Naive B cell (primary cell): ENCODE results near the gene ERAL1. TPM values are rescaled to one million over a fixed set of nuclear protein-coding genes. Genes with fewer than 3 reads are reported as not detected.
"Not testable (repeated sequence)": the region's sequence is repeated elsewhere in the genome, so short reads cannot be mapped to it uniquely, and the experiment has no call there.

Experiments
- ATAC-seq, 2 donors: fragments of 150-1000 bp; cut with Tn5 transposase; 2 replicates each; pipeline ENCODE4 v1.10.0; 2021; ENCODE audit warnings: low read depth in 2 of 2, mild to moderate bottlenecking in 2 of 2, moderate library complexity in 2 of 2
- DNase-seq: peaks from one replicate; pipeline ENCODE4 v3.0.0; 2022
- H3K27ac Mint-ChIP-seq, 6 donors: one replicate each; pipeline ENCODE4 v1.8.0; 2020 to 2022; ENCODE audit warnings: mild to moderate bottlenecking in 6 of 6, mixed read lengths in 6 of 6, moderate library complexity in 5 of 6, inconsistent platforms in 2 of 6
- H3K27me3 Mint-ChIP-seq, 3 donors: one replicate each; pipeline ENCODE4 v1.8.0; 2021 to 2022; ENCODE audit warnings: mixed read lengths in 3 of 3, mild to moderate bottlenecking in 1 of 3
- H3K36me3 Mint-ChIP-seq, 2 donors: one replicate each; pipeline ENCODE4 v1.8.0; 2020 to 2022; ENCODE audit warnings: mixed read lengths in 2 of 2, inconsistent platforms in 1 of 2, mild to moderate bottlenecking in 1 of 2
- H3K4me1 Mint-ChIP-seq, 3 donors: one replicate each; pipeline ENCODE4 v1.8.0; 2020 to 2022; ENCODE audit warnings: mixed read lengths in 3 of 3, inconsistent platforms in 1 of 3, mild to moderate bottlenecking in 1 of 3, moderate library complexity in 1 of 3
- H3K4me3 Mint-ChIP-seq, 8 donors: one replicate each; pipeline ENCODE4 v1.8.0; 2020 to 2022; ENCODE audit warnings: mild to moderate bottlenecking in 8 of 8, mixed read lengths in 8 of 8, moderate library complexity in 8 of 8, inconsistent platforms in 2 of 8
- H3K9me3 Mint-ChIP-seq, 7 donors: one replicate each; pipeline ENCODE4 v1.8.0; 2020 to 2022; ENCODE audit warnings: mixed read lengths in 7 of 7, mild to moderate bottlenecking in 5 of 7, inconsistent platforms in 2 of 7, moderate library complexity in 1 of 7
- polyA plus RNA-seq, 6 donors: library from polyadenylated mRNA; unstranded; fragments of 300-500 nt; fragmentation: Illumina TruSeq; gene quantifications; one replicate each; pipeline ENCODE4 v1.2.3, GENCODE V29; 2021; ENCODE audit warnings: low read depth in 6 of 6

ERAL1 gene
- polyA plus RNA-seq, 6 donors from 2014 or later, result 37.0 to 50.3 (median 46.2) TPM

DNA sequence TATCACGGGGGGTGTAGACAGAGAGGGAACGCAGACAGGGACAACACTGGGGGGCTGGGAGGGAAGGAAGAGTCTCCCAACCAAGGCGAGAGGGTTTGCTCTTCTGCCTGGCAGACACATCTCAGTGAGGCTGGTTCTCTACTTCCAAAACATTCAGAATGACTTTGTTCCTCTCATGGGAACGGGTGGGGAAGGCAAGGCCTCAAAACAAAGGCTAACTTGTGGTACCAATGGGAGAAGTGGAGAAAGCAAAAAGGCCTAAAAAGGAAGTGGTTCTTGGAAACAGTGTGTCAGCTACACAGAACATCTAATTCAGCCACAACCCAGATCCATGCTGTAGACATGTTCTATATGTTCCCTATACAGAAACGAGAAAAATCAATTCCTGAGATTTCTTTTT is 35.2 kb downstream of the ERAL1 start:
- Mint-ChIP-seq H3K27ac (peak overlapping the region in 5 of 6 donors; percentile 26 to 99 (median 75)), H3K9me3 (no peaks in the 10 kb centered on the region), H3K4me3 (peak overlapping the region in 2 of 8 donors; percentile 15 to 81), H3K27me3 (no peaks in the 10 kb centered on the region), H3K4me1 (peaks cover 60 to 82% (median 68%) of the 10 kb centered on the region in 3 donors), H3K36me3 (peaks cover 0 to 5% of the 10 kb centered on the region in 2 donors)
- ATAC-seq (no peak), DNase-seq (no peak)

DNA sequence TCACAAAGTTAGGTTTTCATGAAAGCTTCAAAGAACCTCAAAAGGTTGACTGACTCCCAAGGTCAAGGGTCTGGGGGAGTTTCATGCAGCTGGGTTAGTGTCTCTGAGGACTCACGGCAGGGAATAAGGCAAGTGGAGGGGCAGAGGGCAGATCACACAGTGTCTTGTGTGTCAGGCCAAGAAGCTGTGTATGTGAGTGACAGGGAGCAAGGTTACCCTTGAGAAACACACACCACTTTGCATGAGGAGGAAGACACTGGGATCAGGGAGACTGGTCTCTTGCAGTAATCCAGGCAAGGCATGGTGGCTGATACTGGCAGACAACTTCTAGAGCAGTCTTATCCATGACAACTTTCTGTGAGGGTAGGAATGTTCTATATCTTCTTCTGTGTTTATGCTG is 36.4 kb downstream of the ERAL1 start:
- no peaks in the 10 kb centered on the region for H3K36me3 Mint-ChIP-seq
- H3K9me3 Mint-ChIP-seq, result no peaks in the 10 kb centered on the region
- peak overlapping the region; percentile 16 to 92 (median 74) for H3K4me3 Mint-ChIP-seq
- no peaks in the 10 kb centered on the region for H3K27me3 Mint-ChIP-seq
- ATAC-seq (no peak), DNase-seq (no peak)
- peak overlapping the region; percentile 85 to 99 (median 99) for H3K27ac Mint-ChIP-seq
- H3K4me1 Mint-ChIP-seq, result peaks cover 64 to 84% (median 71%) of the 10 kb centered on the region in 3 donors

DNA sequence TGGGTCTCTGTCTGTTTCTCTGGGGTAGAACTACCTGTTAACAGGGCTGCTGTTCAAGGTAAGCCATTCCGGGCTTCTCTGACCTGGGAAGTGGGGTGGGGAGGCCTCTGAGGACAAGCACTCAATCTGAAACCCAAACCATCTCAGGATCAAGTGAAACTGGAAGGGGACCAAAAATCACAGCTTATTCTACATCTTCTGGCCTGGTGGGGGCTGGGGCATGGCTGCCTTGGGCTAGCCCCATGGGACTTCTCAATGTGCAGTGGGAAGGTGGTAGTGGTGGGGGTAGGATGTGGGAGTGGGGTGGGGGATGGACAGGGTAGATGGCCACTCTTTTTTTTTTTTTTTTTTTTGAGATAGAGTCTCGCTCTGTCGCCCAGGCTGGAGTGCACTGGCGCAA is 37.2 kb downstream of the ERAL1 start:
- Mint-ChIP-seq H3K4me3 (peak overlapping the region; percentile 56 to 92 (median 79)), H3K27me3 (no peaks in the 10 kb centered on the region), H3K36me3 (no peaks in the 10 kb centered on the region), H3K27ac (peak overlapping the region; percentile 85 to 99 (median 99)), H3K9me3 (no peaks in the 10 kb centered on the region), H3K4me1 (peaks cover 64 to 88% (median 78%) of the 10 kb centered on the region in 3 donors)
- DNase-seq (no peak), ATAC-seq (no peak)

- H3K27me3 Mint-ChIP-seq, H3K36me3 Mint-ChIP-seq, H3K9me3 Mint-ChIP-seq: not testable (repeated sequence)
- peak; percentile 66 for DNase-seq
- peak; percentile 20 to 22 for ATAC-seq
- Mint-ChIP-seq H3K4me1 (peaks cover 57 to 83% (median 72%) of the 10 kb centered on the region in 3 donors), H3K4me3 (peak overlapping the region; percentile 81 to 97 (median 92)), H3K27ac (peak overlapping the region; percentile 99 to 100 (median 99))
Measured at GRCh38 chr17:28893248-28894183, 38.7 kb downstream of the ERAL1 start.

DNA sequence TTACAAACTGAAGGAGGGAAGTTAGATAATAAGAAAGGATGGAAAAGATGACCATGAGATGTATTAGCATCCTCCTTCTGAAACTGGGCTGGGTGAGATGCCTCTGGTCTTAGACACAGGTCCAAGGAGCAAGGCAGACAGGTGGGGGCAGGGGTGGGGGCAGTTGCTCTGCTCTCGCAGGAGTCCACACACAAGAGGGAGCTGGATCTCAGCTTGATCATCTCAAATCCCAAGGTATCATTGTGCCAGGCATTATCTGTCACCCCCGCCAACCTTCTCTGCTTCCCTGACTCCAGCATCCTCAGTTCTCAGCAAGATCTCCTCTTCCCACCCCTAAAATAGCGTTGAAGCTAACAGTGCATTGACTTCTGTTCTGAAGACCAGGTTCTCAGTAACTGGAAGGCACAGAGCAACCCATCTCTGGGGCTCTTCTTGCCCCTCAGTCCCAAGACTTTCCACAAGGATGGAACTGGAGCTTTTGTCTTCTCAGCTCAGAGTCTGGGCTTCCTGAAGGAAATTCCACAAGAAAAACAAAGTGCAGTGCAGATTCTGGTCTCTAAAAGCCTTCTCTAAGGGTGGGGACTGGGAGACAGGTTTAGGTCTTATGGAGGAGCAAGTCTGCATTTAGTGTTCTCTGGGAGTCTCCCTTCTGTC is 41.1 kb downstream of the ERAL1 start:
- H3K9me3 Mint-ChIP-seq, result no peaks in the 10 kb centered on the region
- H3K4me3 Mint-ChIP-seq, result peak overlapping the region; percentile 94 to 99 (median 98)
- no peaks in the 10 kb centered on the region for H3K27me3 Mint-ChIP-seq
- H3K27ac Mint-ChIP-seq, result peak overlapping the region in 5 of 6 donors; percentile 89 to 99 (median 98)
- DNase-seq (no peak), ATAC-seq (no peak)
- H3K36me3 Mint-ChIP-seq, result no peaks in the 10 kb centered on the region
- peaks cover 57 to 75% (median 59%) of the 10 kb centered on the region in 3 donors for H3K4me1 Mint-ChIP-seq

DNA sequence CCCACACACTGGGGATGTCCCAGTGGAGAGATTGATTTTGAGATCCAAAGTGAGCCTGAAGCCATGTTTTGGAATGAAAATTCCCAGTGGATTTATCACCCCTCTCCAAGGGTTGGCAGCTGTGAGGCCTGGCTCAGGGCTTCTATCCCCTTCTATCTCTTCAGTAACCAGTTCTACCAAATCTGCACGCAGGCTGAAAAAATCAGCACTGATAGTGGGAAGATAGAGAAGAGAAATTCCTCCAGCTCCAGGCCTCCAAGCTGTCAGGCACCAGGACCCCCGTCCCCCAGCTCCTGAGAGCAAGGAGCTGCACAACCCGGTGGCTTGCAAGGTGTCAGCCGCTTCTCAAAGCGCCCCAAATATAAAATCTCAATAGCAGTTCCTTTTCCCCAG is 41.7 kb downstream of the ERAL1 start:
- DNase-seq (no peak), ATAC-seq (no peak)
- Mint-ChIP-seq H3K4me1 (peaks cover 53 to 71% (median 55%) of the 10 kb centered on the region in 3 donors), H3K27me3 (no peaks in the 10 kb centered on the region), H3K9me3 (no peaks in the 10 kb centered on the region), H3K36me3 (no peaks in the 10 kb centered on the region), H3K27ac (peak overlapping the region; percentile 75 to 99 (median 96)), H3K4me3 (peak overlapping the region; percentile 94 to 99 (median 98))

DNA sequence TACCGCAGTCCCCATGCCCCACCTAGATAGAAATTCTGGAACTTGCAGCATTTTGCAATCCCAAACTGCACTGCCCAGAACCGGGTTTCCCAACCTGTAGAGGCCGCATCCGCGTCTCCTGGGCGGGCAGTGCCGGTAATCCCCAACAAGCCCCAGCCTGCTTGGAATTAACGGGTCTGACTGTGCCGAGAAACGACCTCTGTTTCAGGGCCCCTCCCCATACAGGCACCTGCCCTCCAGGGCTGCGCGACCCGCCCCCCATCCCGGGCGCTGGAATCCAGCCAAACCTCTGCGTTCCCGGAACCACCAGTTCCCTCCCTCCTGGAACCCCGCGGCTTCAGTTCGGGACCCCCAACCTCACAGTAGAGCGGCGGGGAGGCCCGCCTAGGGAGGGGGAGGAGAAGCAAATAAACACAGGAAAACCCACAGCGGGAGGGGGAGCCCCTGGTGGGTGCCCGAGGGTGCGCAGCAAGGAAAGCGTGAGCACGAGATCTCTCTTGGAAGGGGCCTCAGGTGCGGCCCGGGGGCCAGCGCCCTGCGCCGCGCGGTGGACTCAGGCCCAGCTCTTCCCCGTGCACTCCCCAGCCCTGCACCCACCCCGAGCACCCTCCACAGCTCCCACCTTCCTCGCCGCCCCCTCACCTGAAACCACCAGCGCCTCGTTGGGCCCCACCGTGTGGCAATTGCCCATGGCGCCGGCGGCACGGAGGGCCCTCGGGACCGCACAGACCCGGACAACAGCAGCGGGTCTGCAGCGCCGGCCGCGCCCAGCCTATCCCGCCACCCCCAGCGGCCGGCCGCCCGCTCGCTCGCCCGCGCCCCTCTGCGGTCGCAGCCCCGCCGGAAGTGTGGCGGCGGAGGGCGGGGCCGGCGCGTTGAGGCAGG is 42.3 kb downstream of the ERAL1 start, which contains the start of gene FLOT2:
Gene FLOT2 (minus strand): TSS at position 850 of the 885 bp plus-strand sequence. CDS start 159 bp downstream, at position 691.
- H3K9me3 Mint-ChIP-seq, result no peaks in the 10 kb centered on the region
- no peaks in the 10 kb centered on the region for H3K36me3 Mint-ChIP-seq
- H3K27me3 Mint-ChIP-seq, result no peaks in the 10 kb centered on the region
- DNase-seq, result peak; percentile 68
- H3K27ac Mint-ChIP-seq, result peak within 1 kb of the TSS; percentile 91 to 99 (median 98)
- peak; percentile 77 to 78 for ATAC-seq
- peak within 1 kb of the TSS; percentile 94 to 99 (median 98) for H3K4me3 Mint-ChIP-seq
- peaks cover 53 to 71% (median 56%) of the 10 kb centered on the region in 3 donors for H3K4me1 Mint-ChIP-seq

- no peaks in the 10 kb centered on the region for H3K36me3 Mint-ChIP-seq
- no peak for ATAC-seq
- H3K9me3 Mint-ChIP-seq, result no peaks in the 10 kb centered on the region
- H3K4me3 Mint-ChIP-seq, result peak overlapping the region; percentile 94 to 99 (median 98)
- peak overlapping the region; percentile 91 to 99 (median 96) for H3K27ac Mint-ChIP-seq
- H3K4me1 Mint-ChIP-seq, result peaks cover 54 to 67% (median 54%) of the 10 kb centered on the region in 3 donors
- no peak for DNase-seq
- no peaks in the 10 kb centered on the region for H3K27me3 Mint-ChIP-seq
Measured at GRCh38 chr17:28897769-28898526, 43.1 kb downstream of the ERAL1 start.

DNA sequence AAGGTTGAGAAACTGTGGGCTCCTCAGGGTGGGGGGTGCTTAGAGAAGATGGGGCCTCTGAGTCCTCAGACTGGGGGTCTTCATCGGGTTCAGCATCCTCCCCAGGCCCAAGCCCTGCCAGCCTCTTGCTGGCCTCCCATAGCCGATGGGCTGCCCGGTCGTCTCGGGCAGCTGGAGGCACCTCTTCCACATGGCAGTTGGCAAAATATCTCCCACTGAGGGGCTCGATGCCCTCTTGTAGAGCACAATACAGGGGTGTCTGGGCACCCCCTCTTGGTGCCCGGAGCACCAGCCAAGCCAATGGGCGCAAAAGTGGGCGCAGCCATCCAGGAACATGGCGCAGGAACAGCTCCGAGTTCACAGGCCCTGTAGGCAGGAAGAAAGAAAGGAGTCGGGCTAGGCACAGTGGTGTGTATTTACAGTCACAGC is 43.7 kb downstream of the ERAL1 start:
- H3K4me3 Mint-ChIP-seq, result peak overlapping the region in 6 of 8 donors; percentile 29 to 99 (median 98)
- peaks cover 54 to 67% (median 54%) of the 10 kb centered on the region in 3 donors for H3K4me1 Mint-ChIP-seq
- H3K36me3 Mint-ChIP-seq, result no peaks in the 10 kb centered on the region
- no peaks in the 10 kb centered on the region for H3K9me3 Mint-ChIP-seq
- H3K27ac Mint-ChIP-seq, result peak overlapping the region in 4 of 6 donors; percentile 47 to 99 (median 84)
- ATAC-seq, result no peak
- DNase-seq, result no peak
- no peaks in the 10 kb centered on the region for H3K27me3 Mint-ChIP-seq

DNA sequence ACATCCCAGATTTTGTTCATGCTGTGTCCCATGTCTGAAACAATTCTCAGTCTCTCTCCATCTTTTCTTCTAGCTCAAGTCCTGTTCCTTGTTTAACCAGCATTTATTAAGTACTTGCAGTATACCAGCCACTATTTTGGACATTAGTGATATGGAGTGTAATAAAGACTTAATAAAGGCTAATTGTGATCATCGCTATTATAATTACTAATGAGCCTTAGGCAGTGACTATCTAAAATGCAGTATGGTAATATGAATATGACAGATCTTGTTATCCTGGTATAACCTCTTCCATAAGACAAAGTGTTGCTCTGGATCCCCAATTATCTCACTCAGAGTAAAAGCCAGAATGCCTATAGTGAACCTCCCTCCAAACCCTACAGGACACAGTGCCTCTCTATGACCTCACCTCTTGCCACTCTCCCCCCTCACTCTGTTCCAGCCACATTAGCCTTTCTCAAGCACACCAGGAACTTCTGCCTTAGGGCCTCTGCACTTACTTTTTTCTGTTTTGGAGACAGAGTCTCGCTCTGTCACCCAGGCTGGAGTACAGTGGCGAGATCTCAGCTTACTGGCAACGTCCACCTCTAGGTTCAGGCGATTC is 44.5 kb downstream of the ERAL1 start:
- peaks cover 50 to 63% (median 56%) of the 10 kb centered on the region in 3 donors for H3K4me1 Mint-ChIP-seq
- H3K36me3 Mint-ChIP-seq, result no peaks in the 10 kb centered on the region
- peak overlapping the region in 2 of 6 donors; percentile 5 to 15 for H3K27ac Mint-ChIP-seq
- no peak for DNase-seq
- no peak for ATAC-seq
- H3K27me3 Mint-ChIP-seq, result no peaks in the 10 kb centered on the region
- H3K4me3 Mint-ChIP-seq, result peak overlapping the region; percentile 6 to 94 (median 42)
- no peaks in the 10 kb centered on the region for H3K9me3 Mint-ChIP-seq

DNA sequence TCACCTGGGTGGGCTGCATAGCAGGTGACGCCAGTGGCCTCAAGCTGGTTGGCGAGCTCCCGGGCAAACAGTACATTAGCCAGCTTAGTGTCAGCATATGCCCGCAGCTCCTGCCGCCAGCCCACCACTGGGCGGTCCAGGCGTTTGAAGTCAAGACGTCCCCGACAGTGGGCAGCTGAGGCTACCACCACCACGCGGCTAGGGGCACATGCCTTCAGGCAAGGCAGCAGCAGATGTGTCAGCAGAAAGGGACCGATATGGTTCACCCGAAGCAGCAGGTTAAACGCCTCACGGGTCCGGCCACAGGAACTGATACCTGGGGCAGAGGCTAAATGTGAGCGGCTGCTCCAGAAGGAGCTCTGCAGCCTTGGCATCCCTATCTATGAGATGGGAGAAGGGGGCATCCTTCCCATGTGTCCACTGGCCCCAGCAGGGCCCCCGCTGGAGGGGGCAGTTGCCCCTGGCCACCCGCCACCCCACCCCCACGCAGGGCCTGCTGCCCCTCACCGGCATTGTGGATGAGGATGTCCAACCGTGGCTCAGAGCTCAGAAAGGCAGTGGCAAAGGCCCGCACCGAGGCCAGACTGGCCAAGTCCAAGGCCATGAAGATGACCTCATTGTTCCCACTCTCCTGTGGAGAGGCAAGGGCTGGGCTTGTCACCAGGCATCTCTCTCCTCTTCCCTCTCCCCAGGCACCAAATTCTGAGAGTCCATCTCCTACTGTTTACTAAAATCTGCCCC is 46.3 kb downstream of the ERAL1 start:
- H3K4me3 Mint-ChIP-seq, result peak overlapping the region in 7 of 8 donors; percentile 79 to 93 (median 91)
- H3K27ac Mint-ChIP-seq, result peak overlapping the region in 1 of 6 donors; percentile 81
- H3K27me3 Mint-ChIP-seq, result no peaks in the 10 kb centered on the region
- no peak for DNase-seq
- H3K9me3 Mint-ChIP-seq, result no peaks in the 10 kb centered on the region
- no peak for ATAC-seq
- H3K36me3 Mint-ChIP-seq, result no peaks in the 10 kb centered on the region
- H3K4me1 Mint-ChIP-seq, result peaks cover 42 to 52% (median 47%) of the 10 kb centered on the region in 3 donors
